SK-N-SH treated with all-trans-retinoic acid at 6 μM for 48 hours (cell line): ENCODE results near the gene CHI3L1.

Source experiments
- ATAC-seq: fragments of 200-7000 bp; cut with Tn5 transposase; 3 replicates; pipeline ENCODE4 v1.9.1; 2020; ENCODE audit warnings: mild to moderate bottlenecking, moderate library complexity
- ARNTL ChIP-seq: fragments of 450-650 bp; formaldehyde crosslinking; IDR thresholded peaks from 2 replicates; pipeline ENCODE4 v1.5.0; 2020; ENCODE audit warnings: low read depth, mild to moderate bottlenecking, moderate library complexity, borderline replicate concordance
- CSDC2 ChIP-seq: fragments of 250-450 bp; sonication (Bioruptor Pico); IDR thresholded peaks from 2 replicates; pipeline ENCODE4 v1.5.0; 2020; ENCODE audit warnings: mild to moderate bottlenecking, moderate library complexity
- ESRRG ChIP-seq: fragments of 250-450 bp; sonication (Bioruptor Pico); IDR thresholded peaks from 2 replicates; pipeline ENCODE4 v1.6.1; 2021; ENCODE audit warnings: mild to moderate bottlenecking
- GLIS3 ChIP-seq: fragments of 250-450 bp; sonication (Bioruptor Pico); IDR thresholded peaks from 2 replicates; pipeline ENCODE4 v1.5.0; 2020; ENCODE audit warnings: mild to moderate bottlenecking, moderate library complexity
- ISL1 ChIP-seq: fragments of 250-450 bp; sonication (Bioruptor Pico); IDR thresholded peaks from 2 replicates; pipeline ENCODE4 v2.1.2; 2022; ENCODE audit warnings: mild to moderate bottlenecking, moderate library complexity
- OSR1 ChIP-seq: fragments of 250-450 bp; sonication (Bioruptor Pico); IDR thresholded peaks from 2 replicates; pipeline ENCODE4 v1.8.0; 2022; ENCODE audit warnings: moderate library complexity, mild to moderate bottlenecking, inconsistent platforms
- PPARA ChIP-seq: fragments of 250-450 bp; sonication (Bioruptor Pico); IDR thresholded peaks from 2 replicates; pipeline ENCODE4 v1.5.0; 2020; ENCODE audit warnings: mild to moderate bottlenecking, borderline replicate concordance
- RARB ChIP-seq: fragments of 250-450 bp; sonication (Bioruptor Pico); IDR thresholded peaks from 2 replicates; pipeline ENCODE4 v1.8.0; 2021; ENCODE audit warnings: mild to moderate bottlenecking, moderate library complexity
- SNAI2 ChIP-seq: fragments of 250-450 bp; sonication (Bioruptor Pico); IDR thresholded peaks from 2 replicates; pipeline ENCODE4 v1.5.0; 2020; ENCODE audit warnings: mild to moderate bottlenecking, moderate library complexity
- TOX ChIP-seq: fragments of 250-450 bp; sonication (Bioruptor Pico); IDR thresholded peaks from 2 replicates; pipeline ENCODE4 v1.8.0; 2021; ENCODE audit warnings: mild to moderate bottlenecking, moderate library complexity, borderline replicate concordance
- ZC3H10 ChIP-seq: fragments of 250-450 bp; sonication (Bioruptor Pico); IDR thresholded peaks from 2 replicates; pipeline ENCODE4 v1.5.1; 2021; ENCODE audit warnings: mild to moderate bottlenecking, moderate library complexity
- ZFP30 ChIP-seq: fragments of 450-650 bp; formaldehyde crosslinking; IDR thresholded peaks from 2 replicates; pipeline ENCODE4 v1.5.0; 2022; ENCODE audit warnings: mild to moderate bottlenecking, moderate library complexity
- ZNF565 ChIP-seq: fragments of 450-650 bp; formaldehyde crosslinking; conservative IDR thresholded peaks from 2 replicates; pipeline ENCODE4 v1.5.0; 2020; ENCODE audit warnings: low read depth, mild to moderate bottlenecking, moderate library complexity
- ZNF70 ChIP-seq: fragments of 450-650 bp; formaldehyde crosslinking; IDR thresholded peaks from 2 replicates; pipeline ENCODE4 v1.5.0; 2020; ENCODE audit warnings: mild to moderate bottlenecking, moderate library complexity
- ZNF8 ChIP-seq: fragments of 450-650 bp; formaldehyde crosslinking; IDR thresholded peaks from 2 replicates; pipeline ENCODE4 v1.5.0; 2020; ENCODE audit warnings: mild to moderate bottlenecking, moderate library complexity
- TF ChIP-seq, protein P1 (sequence below): fragments of 250-450 bp; sonication (Bioruptor Pico); IDR thresholded peaks from 2 replicates; pipeline ENCODE4 v1.5.0; 2020; ENCODE audit warnings: mild to moderate bottlenecking, moderate library complexity
- TF ChIP-seq, protein P2 (sequence below): fragments of 250-450 bp; sonication (Bioruptor Pico); IDR thresholded peaks from 2 replicates; pipeline ENCODE4 v1.8.0; 2021; ENCODE audit warnings: low read depth, mild to moderate bottlenecking, moderate library complexity, borderline replicate concordance
- TF ChIP-seq, protein P3 (sequence below): fragments of 250-450 bp; sonication (Bioruptor Pico); IDR thresholded peaks from 2 replicates; pipeline ENCODE4 v1.5.1; 2021; ENCODE audit warnings: mild to moderate bottlenecking, moderate library complexity
- TF ChIP-seq, protein P4 (sequence below): fragments of 250-450 bp; sonication (Bioruptor Pico); IDR thresholded peaks from 2 replicates; pipeline ENCODE4 v1.8.0; 2020; ENCODE audit warnings: mild to moderate bottlenecking, moderate library complexity, borderline replicate concordance
- TF ChIP-seq, protein P5 (sequence below): fragments of 250-450 bp; sonication (Bioruptor Pico); IDR thresholded peaks from 2 replicates; pipeline ENCODE4 v1.5.1; 2020; ENCODE audit warnings: low read depth, mild to moderate bottlenecking, moderate library complexity

CHI3L1 gene

DNA sequence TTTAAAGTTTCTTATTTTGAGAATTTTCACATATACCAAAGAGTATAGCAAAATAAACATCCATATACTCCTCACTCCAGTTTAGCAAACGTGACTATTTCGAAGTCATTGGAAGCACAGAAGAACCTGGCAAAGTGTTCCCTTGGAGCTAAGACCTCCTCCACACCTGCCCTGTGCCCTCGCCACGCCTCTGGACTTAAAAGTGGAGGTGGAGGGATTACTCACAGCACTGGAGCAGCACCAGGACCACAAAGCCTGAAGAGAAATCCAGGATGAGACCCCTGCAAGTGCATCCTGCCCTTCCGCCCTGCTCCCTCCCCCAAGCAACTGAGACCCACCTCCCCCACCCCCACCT lies 436 bp downstream of the CHI3L1 start:
- no peak for ATAC-seq

DNA sequence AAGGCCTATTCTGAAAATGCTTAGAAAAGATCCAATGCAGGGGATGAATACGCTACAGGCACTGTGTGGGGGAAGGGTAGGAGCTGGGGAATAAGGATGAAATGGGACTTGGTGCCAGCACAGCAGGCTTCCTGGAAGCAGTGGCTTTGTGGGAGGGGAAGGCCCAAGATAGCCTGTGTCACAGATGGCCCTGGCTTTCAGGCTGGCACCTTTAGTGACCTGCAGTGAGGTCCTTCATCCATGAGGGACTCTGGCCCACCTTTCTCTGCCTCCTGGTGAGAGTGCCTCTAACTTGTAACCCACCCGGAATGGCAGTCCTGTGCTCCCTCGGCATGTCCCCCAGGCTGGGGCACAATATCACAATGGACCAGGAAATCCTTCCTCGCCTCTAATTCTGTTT lies 919 bp downstream of the CHI3L1 start:
- ATAC-seq = no peak
- no peak for TF ChIP-seq SNAI2 (CRISPR knock-in tag)
- TF ChIP-seq ZFP30 = no peak
- TF ChIP-seq ZNF70 (CRISPR knock-in tag) = no peak
- no peak for TF ChIP-seq TOX (CRISPR knock-in tag)
- no peak for TF ChIP-seq CSDC2 (CRISPR knock-in tag)
- TF ChIP-seq ISL1 (CRISPR knock-in tag) = no peak
- TF ChIP-seq ESRRG (CRISPR knock-in tag) = no peak
- no peak for TF ChIP-seq ZNF8 (CRISPR knock-in tag)
- TF ChIP-seq, protein P1, sequence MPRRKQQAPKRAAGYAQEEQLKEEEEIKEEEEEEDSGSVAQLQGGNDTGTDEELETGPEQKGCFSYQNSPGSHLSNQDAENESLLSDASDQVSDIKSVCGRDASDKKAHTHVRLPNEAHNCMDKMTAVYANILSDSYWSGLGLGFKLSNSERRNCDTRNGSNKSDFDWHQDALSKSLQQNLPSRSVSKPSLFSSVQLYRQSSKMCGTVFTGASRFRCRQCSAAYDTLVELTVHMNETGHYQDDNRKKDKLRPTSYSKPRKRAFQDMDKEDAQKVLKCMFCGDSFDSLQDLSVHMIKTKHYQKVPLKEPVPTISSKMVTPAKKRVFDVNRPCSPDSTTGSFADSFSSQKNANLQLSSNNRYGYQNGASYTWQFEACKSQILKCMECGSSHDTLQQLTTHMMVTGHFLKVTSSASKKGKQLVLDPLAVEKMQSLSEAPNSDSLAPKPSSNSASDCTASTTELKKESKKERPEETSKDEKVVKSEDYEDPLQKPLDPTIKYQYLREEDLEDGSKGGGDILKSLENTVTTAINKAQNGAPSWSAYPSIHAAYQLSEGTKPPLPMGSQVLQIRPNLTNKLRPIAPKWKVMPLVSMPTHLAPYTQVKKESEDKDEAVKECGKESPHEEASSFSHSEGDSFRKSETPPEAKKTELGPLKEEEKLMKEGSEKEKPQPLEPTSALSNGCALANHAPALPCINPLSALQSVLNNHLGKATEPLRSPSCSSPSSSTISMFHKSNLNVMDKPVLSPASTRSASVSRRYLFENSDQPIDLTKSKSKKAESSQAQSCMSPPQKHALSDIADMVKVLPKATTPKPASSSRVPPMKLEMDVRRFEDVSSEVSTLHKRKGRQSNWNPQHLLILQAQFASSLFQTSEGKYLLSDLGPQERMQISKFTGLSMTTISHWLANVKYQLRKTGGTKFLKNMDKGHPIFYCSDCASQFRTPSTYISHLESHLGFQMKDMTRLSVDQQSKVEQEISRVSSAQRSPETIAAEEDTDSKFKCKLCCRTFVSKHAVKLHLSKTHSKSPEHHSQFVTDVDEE (CRISPR knock-in tag) = no peak
- TF ChIP-seq, protein P2, sequence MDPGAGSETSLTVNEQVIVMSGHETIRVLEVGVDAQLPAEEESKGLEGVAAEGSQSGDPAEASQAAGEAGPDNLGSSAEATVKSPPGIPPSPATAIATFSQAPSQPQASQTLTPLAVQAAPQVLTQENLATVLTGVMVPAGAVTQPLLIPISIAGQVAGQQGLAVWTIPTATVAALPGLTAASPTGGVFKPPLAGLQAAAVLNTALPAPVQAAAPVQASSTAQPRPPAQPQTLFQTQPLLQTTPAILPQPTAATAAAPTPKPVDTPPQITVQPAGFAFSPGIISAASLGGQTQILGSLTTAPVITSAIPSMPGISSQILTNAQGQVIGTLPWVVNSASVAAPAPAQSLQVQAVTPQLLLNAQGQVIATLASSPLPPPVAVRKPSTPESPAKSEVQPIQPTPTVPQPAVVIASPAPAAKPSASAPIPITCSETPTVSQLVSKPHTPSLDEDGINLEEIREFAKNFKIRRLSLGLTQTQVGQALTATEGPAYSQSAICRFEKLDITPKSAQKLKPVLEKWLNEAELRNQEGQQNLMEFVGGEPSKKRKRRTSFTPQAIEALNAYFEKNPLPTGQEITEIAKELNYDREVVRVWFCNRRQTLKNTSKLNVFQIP (CRISPR knock-in tag) = no peak
- TF ChIP-seq OSR1 (CRISPR knock-in tag) = no peak
- no peak for TF ChIP-seq ARNTL (CRISPR knock-in tag)
- TF ChIP-seq ZNF565 = no peak
- no peak for TF ChIP-seq RARB (CRISPR knock-in tag)

More for the DNA sequence above, 436 bp downstream of the CHI3L1 start:
- TF ChIP-seq, protein P3, sequence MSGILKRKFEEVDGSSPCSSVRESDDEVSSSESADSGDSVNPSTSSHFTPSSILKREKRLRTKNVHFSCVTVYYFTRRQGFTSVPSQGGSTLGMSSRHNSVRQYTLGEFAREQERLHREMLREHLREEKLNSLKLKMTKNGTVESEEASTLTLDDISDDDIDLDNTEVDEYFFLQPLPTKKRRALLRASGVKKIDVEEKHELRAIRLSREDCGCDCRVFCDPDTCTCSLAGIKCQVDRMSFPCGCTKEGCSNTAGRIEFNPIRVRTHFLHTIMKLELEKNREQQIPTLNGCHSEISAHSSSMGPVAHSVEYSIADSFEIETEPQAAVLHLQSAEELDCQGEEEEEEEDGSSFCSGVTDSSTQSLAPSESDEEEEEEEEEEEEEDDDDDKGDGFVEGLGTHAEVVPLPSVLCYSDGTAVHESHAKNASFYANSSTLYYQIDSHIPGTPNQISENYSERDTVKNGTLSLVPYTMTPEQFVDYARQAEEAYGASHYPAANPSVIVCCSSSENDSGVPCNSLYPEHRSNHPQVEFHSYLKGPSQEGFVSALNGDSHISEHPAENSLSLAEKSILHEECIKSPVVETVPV (CRISPR knock-in tag) = no peak
- no peak for TF ChIP-seq ARNTL (CRISPR knock-in tag)
- no peak for TF ChIP-seq ZNF565
- no peak for TF ChIP-seq ZC3H10 (CRISPR knock-in tag)
- TF ChIP-seq, protein P4, sequence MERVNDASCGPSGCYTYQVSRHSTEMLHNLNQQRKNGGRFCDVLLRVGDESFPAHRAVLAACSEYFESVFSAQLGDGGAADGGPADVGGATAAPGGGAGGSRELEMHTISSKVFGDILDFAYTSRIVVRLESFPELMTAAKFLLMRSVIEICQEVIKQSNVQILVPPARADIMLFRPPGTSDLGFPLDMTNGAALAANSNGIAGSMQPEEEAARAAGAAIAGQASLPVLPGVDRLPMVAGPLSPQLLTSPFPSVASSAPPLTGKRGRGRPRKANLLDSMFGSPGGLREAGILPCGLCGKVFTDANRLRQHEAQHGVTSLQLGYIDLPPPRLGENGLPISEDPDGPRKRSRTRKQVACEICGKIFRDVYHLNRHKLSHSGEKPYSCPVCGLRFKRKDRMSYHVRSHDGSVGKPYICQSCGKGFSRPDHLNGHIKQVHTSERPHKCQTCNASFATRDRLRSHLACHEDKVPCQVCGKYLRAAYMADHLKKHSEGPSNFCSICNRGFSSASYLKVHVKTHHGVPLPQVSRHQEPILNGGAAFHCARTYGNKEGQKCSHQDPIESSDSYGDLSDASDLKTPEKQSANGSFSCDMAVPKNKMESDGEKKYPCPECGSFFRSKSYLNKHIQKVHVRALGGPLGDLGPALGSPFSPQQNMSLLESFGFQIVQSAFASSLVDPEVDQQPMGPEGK = no peak
- TF ChIP-seq CSDC2 (CRISPR knock-in tag) = no peak
- no peak for TF ChIP-seq ZNF70 (CRISPR knock-in tag)
- TF ChIP-seq, protein P5, sequence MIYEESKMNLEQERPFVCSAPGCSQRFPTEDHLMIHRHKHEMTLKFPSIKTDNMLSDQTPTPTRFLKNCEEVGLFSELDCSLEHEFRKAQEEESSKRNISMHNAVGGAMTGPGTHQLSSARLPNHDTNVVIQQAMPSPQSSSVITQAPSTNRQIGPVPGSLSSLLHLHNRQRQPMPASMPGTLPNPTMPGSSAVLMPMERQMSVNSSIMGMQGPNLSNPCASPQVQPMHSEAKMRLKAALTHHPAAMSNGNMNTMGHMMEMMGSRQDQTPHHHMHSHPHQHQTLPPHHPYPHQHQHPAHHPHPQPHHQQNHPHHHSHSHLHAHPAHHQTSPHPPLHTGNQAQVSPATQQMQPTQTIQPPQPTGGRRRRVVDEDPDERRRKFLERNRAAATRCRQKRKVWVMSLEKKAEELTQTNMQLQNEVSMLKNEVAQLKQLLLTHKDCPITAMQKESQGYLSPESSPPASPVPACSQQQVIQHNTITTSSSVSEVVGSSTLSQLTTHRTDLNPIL (CRISPR knock-in tag) = no peak
- TF ChIP-seq TOX (CRISPR knock-in tag) = no peak

DNA sequence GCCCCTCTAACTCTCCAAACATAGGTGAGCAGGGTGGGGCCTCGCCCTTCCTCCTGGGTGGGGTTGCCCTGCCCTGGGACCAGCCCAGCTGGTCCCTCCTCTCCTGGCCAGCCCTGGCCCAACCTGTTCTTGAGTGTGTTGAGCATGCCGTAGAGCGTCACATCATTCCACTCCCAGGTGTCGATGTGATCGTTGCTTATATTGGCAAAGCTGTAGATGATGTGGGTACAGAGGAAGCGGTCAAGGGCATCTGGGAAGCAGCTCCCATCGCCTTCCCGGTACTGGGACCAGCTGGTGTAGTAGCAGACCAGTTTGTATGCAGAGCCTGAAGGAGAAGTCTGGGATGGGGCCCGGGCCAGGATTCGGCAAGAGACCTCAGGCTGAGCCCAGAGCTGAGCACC lies 1.4 kb downstream of the CHI3L1 start:
- ATAC-seq = no peak
- TF ChIP-seq, protein P5 (CRISPR knock-in tag) = no peak
- no peak for TF ChIP-seq ISL1 (CRISPR knock-in tag)
- TF ChIP-seq PPARA = no peak
- no peak for TF ChIP-seq GLIS3
- TF ChIP-seq, protein P3 (CRISPR knock-in tag) = no peak
